Kidney (tissue), 14 donors: ENCODE data around the gene PRR23A. TPM values are rescaled to one million over a fixed set of nuclear protein-coding genes. Genes with fewer than 3 reads are reported as not detected.

Source experiments
- DNase-seq, 5 donors: peaks; one replicate each; pipeline ENCODE4 v3.0.0-alpha.2; 2013 to 2020
- FAIRE-seq: peaks from 2 replicates; lab custom pipeline; 2012; peaks lifted over from hg19 to GRCh38; lab: Jason Lieb, UNC
- H3K27ac ChIP-seq, 2 donors: one replicate each; pipeline ENCODE4 v1.7.0; 2013; ENCODE audit warnings: low read depth in 2 of 2, low read length in 2 of 2, inconsistent platforms in 1 of 2
- H3K27me3 ChIP-seq: one replicate; pipeline ENCODE4 v1.7.1; 2013; ENCODE audit warnings: low read length, inconsistent platforms; ENCODE audit not compliant: control insufficient read depth, insufficient read depth
- H3K36me3 ChIP-seq, 3 donors: one replicate each; pipeline versions ENCODE4 v1.7.0 to v1.7.1; 2013; ENCODE audit warnings: low read length in 3 of 3, control low read depth in 1 of 3, inconsistent platforms in 1 of 3; ENCODE audit not compliant: insufficient read depth in 3 of 3, control insufficient read depth in 2 of 3
- H3K4me1 ChIP-seq, 3 donors: one replicate each; pipeline versions ENCODE4 v1.7.0 to v1.7.1; 2013; ENCODE audit warnings: low read length in 3 of 3, inconsistent platforms in 1 of 3, low read depth in 1 of 3; ENCODE audit not compliant: control insufficient read depth in 2 of 3, insufficient read depth in 2 of 3
- H3K4me3 ChIP-seq, 3 donors: one replicate each; pipeline versions ENCODE4 v1.7.0 to v1.8.1; 2013; ENCODE audit warnings: low read length in 3 of 3, control low read depth in 1 of 3, inconsistent platforms in 1 of 3
- H3K9ac ChIP-seq, 3 donors: one replicate each; pipeline versions ENCODE4 v1.7.0 to v1.7.1; 2013; ENCODE audit warnings: low read length in 3 of 3, control low read depth in 1 of 3, inconsistent platforms in 1 of 3
- H3K9me3 ChIP-seq, 3 donors: one replicate each; pipeline versions ENCODE4 v1.7.0 to v1.7.1; 2013; ENCODE audit warnings: low read length in 3 of 3, control low read depth in 1 of 3, inconsistent platforms in 1 of 3; ENCODE audit not compliant: control insufficient read depth in 2 of 3, insufficient read depth in 1 of 3
- intact Hi-C: fragments of 100-400 bp; cut with DNase I; formaldehyde crosslinking; loops from one replicate; pipeline ENCODE4 v1.11.1; 2022
- polyA plus RNA-seq: library from polyadenylated mRNA; stranded (reverse); fragments of 350-450 nt; fragmentation: Illumina TruSeq; extraction: RNeasy Lipid Tissue Mini Kit (QIAGEN cat#74804); gene quantifications from one replicate; pipeline ENCODE4 v1.2.3, GENCODE V29; 2014; ENCODE audit warnings: low read depth, low replicate concordance; ENCODE audit not compliant: insufficient read depth
- total RNA-seq: library from RNA; stranded (reverse); fragmentation: NEBNext Ultra II Directional; extraction: Animal tissue kit (Norgen Biotek cat#: 25700); gene quantifications from one replicate; pipeline ENCODE4 v1.2.1, GENCODE V29; 2021
- TF ChIP-seq, protein P1 (sequence below): IDR thresholded peaks from 3 replicates; pipeline ENCODE4 v1.5.1; 2012; ENCODE audit warnings: mild to moderate bottlenecking, moderate library complexity, borderline replicate concordance; ENCODE audit not compliant: insufficient read depth; ENCODE audit errors: extremely low read depth
- donor health status: control.
- donor health status: control.
- donor health status: control.
- donor health status: control.
- donor health status: control.
- donor health status: DM: yes; HTN: yes; CAD: no.
- donor health status: Normal renal cell carcinoma (clear cell type).

Gene PRR23A
- total and polyA plus RNA-seq, 2 donors from 2014 or later = not detected

DNA sequence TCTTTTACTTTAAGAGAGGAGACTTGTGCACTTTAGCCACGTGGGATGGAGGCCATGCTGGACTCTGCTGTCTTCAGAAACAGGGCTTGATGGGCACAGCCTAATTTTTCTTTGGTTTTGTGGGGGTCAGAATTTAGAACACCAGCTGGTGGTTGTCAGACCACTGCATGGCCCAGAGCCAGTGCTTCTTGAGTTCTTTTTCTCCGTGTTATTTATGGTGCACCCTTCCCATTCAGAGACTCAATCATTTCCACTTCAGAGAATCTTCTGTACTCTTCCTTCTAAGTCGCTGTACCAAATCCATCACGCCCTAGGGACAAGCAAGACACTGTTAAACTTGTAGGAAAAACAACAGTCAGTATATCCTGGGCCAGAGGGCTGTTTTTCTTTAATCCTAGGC lies 20.1 kb downstream of the PRR23A start:
- H3K36me3 ChIP-seq = no peaks in the 10 kb centered on the region
- no peaks in the 10 kb centered on the region for H3K9me3 ChIP-seq
- intact Hi-C loops = no loop called here
- H3K9ac ChIP-seq = no peak overlapping the region
- FAIRE-seq (no peak), DNase-seq (peak in 2 of 5 donors; percentile 53 to 63)
- no peak overlapping the region for H3K4me3 ChIP-seq
- H3K27ac ChIP-seq = no peak overlapping the region
- no peaks in the 10 kb centered on the region for H3K27me3 ChIP-seq
- TF ChIP-seq, protein P1, sequence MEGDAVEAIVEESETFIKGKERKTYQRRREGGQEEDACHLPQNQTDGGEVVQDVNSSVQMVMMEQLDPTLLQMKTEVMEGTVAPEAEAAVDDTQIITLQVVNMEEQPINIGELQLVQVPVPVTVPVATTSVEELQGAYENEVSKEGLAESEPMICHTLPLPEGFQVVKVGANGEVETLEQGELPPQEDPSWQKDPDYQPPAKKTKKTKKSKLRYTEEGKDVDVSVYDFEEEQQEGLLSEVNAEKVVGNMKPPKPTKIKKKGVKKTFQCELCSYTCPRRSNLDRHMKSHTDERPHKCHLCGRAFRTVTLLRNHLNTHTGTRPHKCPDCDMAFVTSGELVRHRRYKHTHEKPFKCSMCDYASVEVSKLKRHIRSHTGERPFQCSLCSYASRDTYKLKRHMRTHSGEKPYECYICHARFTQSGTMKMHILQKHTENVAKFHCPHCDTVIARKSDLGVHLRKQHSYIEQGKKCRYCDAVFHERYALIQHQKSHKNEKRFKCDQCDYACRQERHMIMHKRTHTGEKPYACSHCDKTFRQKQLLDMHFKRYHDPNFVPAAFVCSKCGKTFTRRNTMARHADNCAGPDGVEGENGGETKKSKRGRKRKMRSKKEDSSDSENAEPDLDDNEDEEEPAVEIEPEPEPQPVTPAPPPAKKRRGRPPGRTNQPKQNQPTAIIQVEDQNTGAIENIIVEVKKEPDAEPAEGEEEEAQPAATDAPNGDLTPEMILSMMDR = no peak
- no peaks in the 10 kb centered on the region for H3K4me1 ChIP-seq

DNA sequence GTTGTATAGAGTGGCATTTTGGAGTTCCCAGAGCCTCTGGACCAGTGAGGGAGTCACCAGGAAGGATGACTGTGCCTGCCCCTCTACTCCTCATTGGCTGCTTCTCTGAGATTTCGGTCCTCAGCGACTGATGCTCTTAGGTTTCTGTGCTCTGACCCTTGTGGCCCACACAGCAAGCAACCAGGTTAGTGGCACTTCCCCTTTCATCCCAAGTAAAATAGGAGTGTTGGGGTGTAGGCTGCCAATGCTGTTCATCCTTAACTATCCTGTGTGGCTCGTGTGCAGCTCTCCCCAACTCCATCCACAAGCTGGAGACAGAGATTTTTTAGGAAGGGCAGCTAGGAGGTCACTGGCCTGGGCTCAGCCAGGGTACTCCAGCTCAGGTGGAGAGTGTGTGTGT lies 21.3 kb downstream of the PRR23A start:
- DNase-seq (no peak), FAIRE-seq (no peak)
- H3K36me3 ChIP-seq = no peaks in the 10 kb centered on the region
- no peaks in the 10 kb centered on the region for H3K27me3 ChIP-seq
- H3K9me3 ChIP-seq = no peaks in the 10 kb centered on the region
- H3K9ac ChIP-seq = no peak overlapping the region
- no peak overlapping the region for H3K27ac ChIP-seq
- TF ChIP-seq, protein P1 = no peak
- intact Hi-C loops = no loop called here
- no peak overlapping the region for H3K4me3 ChIP-seq
- no peaks in the 10 kb centered on the region for H3K4me1 ChIP-seq

DNA sequence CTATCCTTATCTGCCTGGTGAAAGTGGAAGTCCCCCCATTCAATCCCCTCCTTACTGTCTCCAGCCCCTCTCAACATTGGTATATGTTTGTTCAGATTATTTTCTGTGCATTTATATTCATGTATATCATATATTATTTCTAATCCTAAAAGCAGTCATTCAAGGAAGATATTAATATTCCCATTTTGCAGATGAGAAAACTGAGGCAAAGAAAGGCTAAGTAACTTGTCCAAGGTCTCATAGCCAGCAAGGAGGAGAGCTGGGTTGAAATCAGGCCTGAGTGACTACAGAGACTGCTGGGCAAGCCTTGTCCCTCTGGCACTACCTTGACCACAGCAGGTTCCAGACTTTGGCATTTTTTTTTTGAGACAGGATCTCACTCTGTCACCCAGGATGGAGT lies 30.0 kb downstream of the PRR23A start:
- Histone ChIP-seq H3K9me3 (no peaks in the 10 kb centered on the region), H3K36me3 (no peaks in the 10 kb centered on the region), H3K9ac (no peak overlapping the region), H3K4me1 (no peaks in the 10 kb centered on the region), H3K4me3 (no peak overlapping the region), H3K27me3 (no peaks in the 10 kb centered on the region), H3K27ac (no peak overlapping the region)
- FAIRE-seq = no peak
- no peak for DNase-seq
- TF ChIP-seq, protein P1 = no peak
- intact Hi-C loops = no loop called here

DNA sequence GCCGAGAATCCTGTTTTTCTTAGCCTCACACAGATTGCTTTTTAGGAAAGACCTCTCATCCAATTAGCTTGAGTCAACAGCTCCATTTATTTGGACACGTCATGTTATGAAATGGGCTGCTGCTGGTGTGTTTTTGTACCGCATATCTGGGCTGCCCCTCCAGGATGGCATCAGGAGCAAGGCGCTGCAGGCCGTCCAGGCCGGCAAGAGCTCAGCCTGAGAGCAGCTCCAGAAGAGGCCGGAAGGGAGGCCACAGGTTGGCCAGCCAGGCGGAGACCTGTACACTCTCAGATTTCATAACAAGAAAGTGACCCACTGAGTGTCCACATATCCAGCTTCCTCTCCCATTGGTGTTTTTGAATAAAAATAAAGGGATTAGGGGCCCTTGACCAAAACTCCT lies 30.7 kb downstream of the PRR23A start:
- Histone ChIP-seq H3K36me3 (no peaks in the 10 kb centered on the region), H3K9ac (no peak overlapping the region), H3K4me3 (no peak overlapping the region), H3K27ac (no peak overlapping the region), H3K9me3 (no peaks in the 10 kb centered on the region), H3K27me3 (no peaks in the 10 kb centered on the region), H3K4me1 (no peaks in the 10 kb centered on the region)
- intact Hi-C loops = no loop called here
- FAIRE-seq = no peak
- TF ChIP-seq, protein P1 = no peak
- peak in 1 of 5 donors; percentile 14 for DNase-seq
